Right kidney (tissue), 1 donor: Measurements from ENCODE around the gene LHPP.

Experiments
- DNase-seq: peaks from one replicate; pipeline ENCODE4 v3.0.0-alpha.2; 2016

The LHPP gene

DNA sequence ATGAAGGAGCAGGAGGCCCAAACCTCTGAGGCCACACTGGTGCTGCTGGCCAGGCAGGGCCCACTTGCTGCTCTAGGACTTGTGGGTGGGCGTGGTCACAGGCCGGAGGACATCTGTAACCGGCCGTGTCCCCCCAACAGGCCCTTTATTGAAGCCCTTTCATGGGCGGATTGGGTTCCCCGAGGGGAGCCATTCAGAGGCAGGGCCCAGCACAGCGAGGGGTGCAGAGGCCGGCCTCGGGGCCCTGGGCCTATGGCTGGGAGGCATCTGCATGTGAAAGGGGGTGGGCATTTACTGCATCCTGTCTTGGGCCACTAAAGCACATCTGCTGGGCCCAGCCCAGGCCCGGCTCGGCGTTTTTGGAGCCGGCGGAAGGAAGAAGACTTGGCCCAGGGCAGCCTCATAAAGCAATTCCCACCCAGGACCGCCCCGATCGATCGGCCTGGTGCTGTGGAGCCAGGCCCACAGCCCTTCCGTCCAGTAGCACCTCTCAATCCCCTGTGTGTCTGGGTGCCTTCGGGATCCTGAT is 8.4 kb downstream of the LHPP start:
- DNase-seq = no peak

DNA sequence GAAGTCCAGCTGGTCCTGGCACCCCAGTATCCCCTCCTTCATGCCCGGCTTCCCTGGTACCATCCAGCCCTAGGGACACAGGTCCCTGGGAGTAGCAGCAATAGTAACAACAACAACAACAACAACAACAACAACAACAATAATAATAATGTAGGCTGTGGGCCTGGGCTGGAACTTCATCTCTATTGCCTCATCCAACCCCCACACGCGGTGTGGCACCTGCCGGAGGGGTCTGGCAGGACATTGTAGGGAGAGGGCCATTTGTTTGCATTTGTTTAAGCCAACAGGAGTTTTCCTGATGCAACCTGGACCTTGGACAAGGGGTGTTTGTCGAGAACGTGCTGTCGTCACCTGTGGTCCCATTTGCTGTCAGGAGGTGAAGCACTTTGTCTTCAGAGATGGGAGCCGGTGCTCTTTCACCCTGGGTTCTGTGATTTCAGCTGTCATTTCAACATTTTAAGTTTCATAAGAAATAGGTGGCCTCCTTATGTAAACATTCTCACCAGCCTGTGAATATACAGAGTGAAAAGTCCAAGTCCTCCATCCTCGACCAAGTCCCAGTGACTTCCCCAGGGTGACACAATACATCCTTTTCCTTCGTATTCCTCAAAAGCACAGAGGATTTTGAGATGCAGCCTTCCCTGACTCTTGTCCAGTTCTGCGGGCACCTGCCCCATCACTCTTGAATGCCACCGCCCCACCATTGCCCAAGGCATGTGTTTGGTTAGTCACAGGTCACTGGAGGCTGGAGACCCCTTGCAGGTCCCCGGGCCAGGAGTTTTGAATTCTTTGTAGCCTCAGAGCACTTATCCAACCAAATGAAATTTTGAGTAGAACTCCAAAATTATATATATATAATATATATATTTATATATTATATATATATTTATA is 9.2 kb downstream of the LHPP start:
- no peak for DNase-seq

DNA sequence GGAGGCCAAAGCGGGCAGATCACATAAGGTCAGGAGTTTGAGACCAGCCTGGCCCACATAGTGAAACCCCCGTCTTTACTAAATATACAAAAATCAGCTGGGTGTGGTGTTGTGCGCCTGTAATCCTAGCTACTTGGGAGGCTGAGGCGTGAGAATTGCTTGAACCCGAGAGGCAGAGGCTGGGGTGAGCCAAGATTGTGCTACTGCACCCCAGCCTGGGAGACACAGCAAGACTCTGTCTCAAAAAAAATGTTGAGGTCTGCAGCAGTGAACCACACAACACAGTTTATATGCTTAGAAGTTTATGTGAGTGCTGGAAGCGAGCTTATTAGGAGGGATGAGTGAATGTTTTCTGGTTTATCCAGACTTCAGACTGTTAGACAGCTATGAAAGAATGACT is 10.4 kb downstream of the LHPP start:
- no peak for DNase-seq

DNA sequence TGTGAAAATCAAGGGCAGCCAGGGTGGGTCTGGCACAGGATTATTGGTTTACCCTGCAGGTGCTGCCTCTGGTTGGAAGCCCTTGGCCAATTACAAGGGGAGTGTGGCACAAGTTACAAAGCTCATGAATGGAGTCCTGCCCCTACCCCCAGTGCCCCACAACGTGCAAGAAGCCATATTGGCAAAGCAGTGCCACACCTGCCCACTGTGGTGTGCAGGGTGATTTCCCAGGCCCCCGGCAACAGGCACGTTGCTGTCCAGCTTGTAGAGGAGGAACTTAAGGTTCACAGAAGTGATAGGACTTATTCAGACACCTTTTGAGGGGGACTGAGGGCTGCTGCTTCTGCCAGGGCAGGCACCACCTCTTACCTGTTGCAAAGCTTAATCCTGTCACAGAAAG is 11.4 kb downstream of the LHPP start:
- DNase-seq = no peak

DNA sequence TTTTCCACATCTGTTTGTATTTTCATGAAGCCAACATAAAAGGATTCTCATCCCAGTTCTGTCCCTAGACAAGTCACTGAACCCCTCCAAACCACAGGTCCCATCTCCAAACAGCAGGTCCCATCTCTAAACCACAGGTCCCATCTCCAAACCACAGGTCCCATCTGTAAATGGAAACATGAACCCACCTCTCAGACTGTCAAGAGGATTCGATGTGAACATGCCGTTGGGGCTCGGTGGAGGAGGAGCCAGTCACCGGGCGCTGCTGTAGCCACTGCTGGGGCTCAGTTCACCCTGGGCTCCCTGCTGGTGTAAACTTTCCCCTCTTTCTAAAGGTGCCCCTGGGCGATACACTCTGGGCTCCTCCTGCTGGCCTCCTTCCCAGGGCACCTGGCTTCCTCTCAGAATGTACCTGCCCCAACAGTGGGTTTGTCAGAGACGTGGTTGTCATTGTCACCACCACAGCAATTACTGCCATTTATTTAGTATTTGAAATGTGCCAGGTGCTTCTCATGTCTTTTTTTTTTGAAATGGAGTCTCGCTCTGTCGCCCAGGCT is 13.0 kb downstream of the LHPP start:
- DNase-seq = no peak

DNA sequence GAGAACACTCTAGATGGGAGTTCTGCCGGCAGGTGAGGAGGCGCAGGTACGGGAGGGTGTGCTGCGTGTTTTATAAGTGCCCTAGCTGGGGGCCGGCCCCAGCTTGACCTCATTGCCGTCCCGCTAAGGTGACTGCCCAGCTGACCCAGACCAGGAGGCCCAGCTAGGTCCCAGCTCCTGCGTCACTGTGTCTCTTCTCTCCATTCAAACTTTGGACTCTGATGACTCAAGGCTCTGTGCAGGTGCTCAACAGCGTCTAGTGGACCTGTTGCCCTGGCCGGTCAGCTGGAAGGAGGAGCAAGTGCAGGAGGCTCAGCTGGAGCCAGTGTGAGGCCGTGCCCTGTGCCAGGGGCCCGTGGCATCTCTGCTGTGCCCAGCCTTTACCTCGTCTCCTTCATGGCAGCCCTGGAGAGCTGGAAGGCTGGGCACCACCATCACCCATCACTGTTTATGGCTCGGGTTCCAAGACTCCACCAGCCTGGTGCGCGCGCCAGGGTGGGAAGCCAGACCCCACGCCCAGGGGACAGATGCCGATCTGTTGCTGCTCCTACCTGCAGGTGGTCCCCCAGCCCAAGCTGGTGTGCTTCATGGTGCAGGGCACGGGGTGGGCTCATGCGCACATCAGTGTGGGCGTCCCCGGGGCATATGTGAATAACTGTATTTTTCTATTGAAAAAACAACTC is 14.6 kb downstream of the LHPP start:
- DNase-seq = no peak

DNA sequence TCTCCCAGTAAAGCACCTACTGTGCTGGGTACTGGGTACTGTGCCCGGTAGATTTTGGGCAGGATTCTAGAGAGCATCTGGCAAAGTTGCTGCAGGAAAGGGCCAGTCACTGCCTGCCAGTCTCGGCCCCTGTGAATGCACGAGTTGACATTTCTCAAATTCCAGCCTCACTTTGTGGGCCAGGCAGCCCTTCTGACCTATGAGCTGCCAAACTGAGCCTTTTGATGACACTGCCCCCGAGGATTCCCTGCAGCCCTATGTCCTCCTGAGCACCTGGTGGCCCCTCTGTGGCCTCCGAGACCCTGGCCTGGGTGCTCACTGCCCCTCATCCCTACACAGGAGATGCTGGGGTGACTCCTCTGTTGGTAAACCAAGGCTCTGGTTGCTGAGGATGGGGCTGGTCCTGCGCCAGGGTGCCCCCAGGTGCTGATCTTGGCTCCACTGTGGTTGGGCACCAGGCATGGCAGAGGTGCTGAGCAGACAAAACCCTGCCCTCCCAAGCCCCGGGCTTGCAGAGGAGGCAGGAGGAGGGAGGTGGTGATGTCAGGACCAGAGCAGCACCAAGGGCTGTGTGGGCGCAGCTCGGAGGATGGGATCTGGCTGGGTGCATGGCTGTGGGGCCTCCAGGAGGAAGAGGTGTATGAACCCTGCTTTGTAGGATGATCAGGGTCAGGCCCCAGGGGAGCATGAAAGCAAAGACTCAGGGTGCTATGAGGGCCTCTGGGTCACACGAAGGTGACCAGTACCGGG is 16.2 kb downstream of the LHPP start:
- DNase-seq = no peak

DNA sequence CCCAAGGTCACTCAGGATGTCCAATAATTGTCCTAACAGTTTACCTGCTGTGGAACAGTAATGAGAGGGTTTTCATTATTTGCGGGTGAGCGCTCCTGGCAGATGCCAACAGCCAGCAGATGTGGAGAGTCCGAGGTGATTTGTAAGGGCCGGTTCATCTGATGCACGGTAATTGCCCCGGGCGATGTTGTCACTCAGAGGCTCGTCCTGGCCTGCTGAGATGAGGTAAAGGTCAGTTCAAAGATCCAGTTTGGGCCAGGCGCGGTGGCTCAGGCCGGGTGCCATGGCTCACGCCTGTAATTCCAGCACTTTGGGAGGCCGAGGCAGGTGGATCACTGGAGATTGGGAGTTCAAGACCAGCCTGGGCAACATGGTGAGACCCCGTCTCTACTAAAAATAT is 16.9 kb downstream of the LHPP start:
- no peak for DNase-seq

DNA sequence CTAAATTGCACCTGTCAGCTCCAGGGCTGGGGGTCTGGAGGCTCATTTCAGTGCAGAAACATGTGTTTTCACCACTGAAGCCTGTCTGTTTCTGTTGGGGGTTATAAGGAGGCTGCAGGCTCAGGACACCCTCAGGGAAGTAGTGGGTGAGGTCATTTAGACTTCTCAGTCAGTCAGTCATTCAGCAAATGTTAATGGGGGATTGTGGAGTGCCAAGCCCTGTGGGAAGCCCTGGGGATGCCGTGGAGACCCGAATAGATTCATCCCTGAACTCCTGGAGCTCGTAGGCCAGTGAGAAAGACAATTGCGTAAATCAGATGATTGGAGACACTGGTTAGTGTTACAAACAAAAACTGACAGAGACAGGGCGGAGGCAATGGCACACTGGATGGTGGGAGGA is 19.2 kb downstream of the LHPP start:
- no peak for DNase-seq

DNA sequence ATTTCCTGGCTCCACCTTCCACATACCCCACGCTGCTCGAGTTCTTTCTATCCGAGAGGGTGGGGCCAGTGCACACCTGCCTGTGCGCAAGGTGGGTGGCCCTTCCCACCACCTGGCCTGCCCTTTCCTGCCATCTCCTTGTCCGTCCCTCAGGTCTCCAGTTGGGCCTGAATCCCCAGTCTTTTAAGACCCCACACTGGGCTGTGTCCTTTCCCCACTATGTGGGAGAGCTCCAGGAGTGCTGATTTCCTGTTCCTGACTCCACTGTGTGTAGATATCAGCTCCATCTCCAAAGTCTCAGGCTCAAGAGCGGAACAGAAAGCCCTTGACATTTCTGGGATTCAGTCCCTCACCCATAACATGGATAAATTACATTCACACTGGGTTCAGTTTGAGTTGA is 20.1 kb downstream of the LHPP start:
- no peak for DNase-seq

DNA sequence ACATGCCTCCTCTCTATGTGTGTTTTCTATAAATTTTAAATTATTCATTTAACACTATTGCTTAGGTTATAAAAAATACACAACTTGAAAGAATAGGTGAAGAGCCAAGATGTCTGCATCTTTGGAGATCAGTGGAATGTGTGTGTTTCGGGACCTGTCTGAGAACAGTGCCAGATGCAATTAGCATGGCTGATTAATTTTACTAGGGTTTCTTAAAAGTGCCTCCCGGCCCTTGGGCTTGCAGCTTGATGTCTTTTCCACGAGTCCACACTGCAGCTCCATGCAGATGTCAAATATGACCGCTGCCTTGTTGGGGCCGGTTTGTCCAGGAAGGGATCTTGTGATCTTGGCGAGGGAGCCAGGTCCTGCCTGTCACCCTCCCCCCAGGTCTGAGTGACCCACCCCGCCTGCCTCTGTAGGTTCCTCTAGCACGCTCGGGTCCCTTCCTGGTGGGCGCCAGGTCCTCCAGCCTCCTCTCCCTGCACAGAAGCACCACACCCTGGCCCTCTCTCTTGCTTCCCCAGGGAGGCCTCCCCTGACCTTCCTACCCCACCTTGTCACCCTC is 20.7 kb downstream of the LHPP start:
- no peak for DNase-seq

DNA sequence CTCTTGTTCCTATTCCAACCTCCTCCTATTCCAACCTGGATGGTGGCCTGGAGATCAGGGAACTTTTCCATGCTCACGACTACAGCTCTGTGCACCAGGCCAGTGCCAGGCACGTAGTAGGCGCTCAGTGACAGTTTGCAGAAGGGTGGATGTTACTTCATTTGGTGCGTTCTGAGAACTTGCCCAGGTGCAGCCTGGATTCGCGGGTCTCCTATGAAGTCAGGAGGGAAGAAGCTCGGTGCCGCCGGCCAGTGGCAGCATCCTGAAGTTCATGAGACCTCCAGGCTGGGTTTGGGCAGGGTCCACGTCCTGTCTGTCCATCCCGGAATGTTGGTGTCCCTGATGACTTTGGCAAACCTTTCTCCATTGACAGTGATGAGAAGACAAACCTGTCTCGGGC is 21.3 kb downstream of the LHPP start:
- no peak for DNase-seq

DNA sequence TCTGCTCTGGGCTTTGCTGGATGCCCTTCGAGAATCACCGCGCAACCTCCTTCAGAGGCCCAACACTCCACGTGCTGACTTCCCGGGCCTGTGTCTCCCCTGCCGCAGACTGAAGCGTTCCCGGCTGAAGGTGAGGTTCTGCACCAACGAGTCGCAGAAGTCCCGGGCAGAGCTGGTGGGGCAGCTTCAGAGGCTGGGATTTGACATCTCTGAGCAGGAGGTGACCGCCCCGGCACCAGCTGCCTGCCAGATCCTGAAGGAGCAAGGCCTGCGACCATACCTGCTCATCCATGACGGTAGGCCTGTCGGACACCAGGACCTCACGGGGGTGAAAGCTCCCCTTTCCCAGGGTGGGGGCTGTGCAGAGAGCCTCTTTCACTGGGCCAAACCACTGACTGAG is 22.4 kb downstream of the LHPP start:
- DNase-seq = no peak

DNA sequence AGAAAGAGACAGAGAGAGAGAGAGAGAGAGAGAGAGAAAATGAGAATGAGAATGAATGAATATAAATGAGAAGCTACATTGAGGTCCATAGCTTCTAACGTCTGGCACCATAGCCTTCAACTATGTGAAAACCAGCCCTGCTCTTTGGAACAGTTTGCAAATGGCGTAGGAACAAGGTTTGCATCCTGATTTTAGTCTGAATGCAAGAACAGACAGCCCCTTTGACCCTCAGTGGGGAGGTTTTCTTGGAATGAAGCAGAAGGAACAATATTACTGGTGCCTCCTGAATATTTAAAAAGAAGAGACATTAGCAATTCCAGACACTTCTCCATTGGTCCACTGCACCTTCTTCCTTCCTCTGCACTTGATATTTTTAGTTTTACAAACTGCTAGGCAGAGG is 23.0 kb downstream of the LHPP start:
- DNase-seq = no peak

DNA sequence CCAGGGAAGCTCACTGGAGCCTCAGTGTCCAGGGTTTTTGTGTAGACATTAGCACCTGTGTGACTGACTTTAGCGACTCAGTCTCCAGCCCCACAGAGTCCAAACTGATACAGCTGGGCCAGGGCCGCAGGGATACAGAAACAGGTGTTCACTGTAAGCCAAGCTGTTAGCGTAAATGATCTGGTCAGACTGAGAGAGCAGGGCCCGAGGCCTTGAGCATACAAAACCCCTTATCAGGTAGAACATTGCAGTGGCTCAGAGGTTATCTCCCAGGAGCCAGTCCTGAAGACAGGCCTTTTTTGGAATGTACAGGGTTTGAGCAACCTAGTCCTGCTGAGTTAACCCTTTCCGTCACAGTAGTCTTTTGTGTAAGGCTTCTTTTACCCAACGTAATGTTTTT is 25.0 kb downstream of the LHPP start:
- DNase-seq = no peak

DNA sequence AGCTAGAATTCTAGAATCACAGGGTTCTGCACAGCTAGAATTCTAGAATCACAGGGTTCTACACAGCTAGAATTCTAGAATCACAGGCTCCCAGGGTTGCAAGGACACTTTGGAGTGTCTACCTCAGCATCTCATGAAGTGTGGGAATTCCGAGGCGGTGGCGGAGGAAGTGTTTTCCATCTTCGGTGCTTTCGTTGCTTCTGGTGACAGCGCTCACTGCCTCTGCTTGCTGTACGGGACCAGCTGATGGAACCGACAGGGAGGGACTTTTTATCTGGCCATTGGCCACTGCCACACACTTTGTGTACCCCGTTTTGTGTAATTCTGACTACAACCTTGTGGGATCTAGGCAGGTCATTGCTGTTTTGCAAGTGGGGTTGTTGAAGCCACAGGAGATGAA is 29.5 kb downstream of the LHPP start:
- DNase-seq = no peak

DNA sequence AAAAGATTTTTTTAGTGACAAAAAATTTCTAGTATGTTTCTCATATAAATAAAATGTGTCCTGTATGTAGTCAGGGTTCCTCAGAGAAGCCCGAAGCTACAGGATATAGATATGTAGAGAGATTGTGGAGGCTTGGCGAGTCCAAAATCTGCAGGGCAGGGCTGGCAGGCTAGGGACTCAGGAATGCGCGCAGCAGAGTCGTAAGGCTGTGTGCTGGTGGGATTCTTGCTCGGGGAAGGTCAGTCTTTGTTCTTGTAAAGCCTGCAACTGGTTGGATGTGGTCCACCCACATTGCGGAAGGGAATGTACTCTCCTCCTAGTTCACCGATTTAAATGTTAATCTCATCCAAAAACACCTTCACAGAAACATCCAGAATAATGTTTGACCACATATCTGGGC is 30.6 kb downstream of the LHPP start:
- DNase-seq = no peak

DNA sequence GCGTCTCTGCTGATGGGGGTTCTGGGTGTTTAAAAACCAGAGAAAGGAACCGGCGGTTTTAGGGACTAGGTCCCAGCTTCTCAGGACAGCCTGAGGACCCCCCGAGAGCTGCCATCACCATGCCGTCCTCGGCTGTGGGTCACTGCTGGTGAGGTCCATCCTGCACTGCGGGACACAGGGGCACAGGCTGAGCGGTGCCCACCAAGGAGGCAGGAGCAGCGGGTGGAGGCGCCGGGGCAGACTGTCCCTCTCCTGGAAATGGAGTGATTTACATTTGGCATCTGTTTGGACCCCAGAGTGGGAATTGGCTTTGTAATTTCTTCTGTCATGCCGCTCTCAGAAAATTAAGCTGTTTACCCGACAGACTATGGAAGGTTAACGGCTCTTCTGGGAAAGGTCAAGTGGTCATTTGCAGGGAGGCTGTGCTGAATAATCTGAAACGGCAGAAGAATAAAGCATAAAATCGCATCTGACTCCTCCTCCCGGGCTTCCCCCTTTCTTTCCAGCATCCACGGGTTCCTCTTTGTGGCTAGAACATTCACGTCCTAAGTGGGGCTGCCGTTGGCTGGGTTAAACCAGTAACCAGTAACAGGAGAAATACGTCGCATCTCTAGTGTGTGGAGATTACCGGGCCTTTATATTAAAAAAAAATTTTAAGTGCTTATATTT is 31.7 kb downstream of the LHPP start:
- DNase-seq = no peak

DNA sequence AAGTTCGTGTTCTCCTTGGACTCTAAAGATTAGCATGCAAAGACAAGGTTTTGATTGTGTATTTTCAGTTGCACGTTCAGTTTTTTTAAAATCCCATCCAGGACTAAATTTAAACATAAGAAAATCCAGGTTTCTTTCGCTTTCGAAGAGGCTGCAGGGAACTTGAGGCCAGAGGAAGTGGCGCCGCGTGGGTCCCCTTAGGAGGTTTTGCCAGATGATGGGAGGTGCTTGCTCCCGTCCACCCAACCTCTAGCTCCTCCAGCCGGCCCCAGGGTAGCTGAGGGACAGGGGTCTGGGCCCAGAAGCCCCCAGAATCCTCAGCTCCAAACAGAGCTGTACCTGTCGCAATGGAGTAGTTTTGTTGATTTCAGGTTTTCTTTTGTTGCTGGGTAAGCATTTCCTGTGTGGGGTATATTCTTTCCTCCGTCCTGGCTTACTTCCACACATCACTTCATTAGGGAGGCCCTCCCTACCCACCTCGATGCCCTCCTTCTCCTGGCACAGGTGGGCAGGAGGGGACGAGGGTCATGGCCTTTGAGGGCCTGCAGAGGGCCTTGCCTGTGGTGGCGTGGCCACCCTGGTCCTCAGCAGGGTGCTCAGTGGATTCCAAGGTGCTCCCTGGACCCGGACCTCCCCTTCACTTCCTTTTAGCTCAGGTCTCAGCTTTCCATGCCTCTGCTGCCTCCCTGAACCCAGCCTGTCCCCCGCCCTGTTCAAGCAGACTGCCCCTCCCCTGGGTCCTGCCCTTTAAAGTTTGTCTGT is 32.6 kb downstream of the LHPP start:
- DNase-seq = no peak

DNA sequence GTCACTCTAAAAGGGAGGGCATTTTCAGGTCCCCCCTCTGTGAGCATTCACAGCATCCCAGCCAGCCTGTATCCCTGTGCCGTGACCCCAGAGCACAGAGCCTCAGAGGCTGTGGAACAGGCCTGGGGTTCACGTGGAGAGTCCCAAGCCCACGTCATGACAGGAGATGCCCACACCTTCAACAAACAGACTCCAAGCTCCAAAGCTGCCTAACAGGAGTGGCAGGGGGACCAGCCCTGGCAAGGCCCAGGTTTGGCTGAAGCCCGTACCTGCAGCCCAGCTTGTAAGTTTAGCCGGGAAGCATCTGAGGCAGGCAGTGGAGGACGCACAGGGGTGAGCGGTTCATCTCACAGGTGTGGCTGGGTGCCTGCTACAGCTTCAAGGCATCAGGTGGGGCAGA is 33.5 kb downstream of the LHPP start:
- DNase-seq = no peak

DNA sequence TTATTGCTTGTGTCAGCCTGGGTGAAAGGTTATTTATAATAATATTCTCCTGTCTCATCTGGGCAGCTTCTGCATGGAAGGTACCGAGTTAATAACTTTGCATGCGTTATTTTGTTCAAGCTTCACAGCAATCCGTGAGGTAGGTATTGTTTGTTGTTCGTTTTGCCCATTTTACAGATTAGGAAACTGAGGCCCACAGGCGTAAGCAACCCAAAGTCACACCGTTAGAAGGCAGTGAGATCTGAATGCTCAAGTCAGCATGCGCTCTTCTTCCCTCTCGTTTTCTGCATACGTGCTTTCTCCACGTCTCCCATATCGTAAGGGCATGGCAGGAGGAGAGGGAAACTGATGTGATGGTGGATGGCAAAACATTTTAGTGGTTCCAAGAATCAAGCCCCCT is 34.1 kb downstream of the LHPP start:
- DNase-seq = no peak
